ENCODE results near the gene SLAMF1. TPM values are rescaled to one million over a fixed set of nuclear protein-coding genes. Genes with fewer than 3 reads are reported as not detected.

The SLAMF1 gene
- total RNA-seq, 1 donor from 2014 or later: not detected

GRCh38 chr1:160625321-160625720 lies 21.5 kb downstream of the SLAMF1 start:
- FAIRE-seq (no peak), DNase-seq (ENCODE audit: low read depth) (no peak)
- Histone ChIP-seq H3K36me3 (ENCODE audit: control insufficient read depth, insufficient read depth, low read length) (no peaks in the 10 kb centered on the region), H3K27me3 (ENCODE audit: control insufficient read depth, insufficient read depth, low read length) (no peaks in the 10 kb centered on the region), H3K4me3 (ENCODE audit: low read depth, low read length) (no peak overlapping the region)
- no peak for TF ChIP-seq CTCF (IDR thresholded peaks at IDR 0.05; ENCODE audit: insufficient read depth, low read length, severe bottlenecking)

GRCh38 chr1:160624464-160624863 lies 22.4 kb downstream of the SLAMF1 start:
- H3K36me3 ChIP-seq (ENCODE audit: control insufficient read depth, insufficient read depth, low read length): no peaks in the 10 kb centered on the region
- no peak overlapping the region for H3K4me3 ChIP-seq (ENCODE audit: low read depth, low read length)
- DNase-seq (ENCODE audit: low read depth): no peak
- no peaks in the 10 kb centered on the region for H3K27me3 ChIP-seq (ENCODE audit: control insufficient read depth, insufficient read depth, low read length)
- TF ChIP-seq CTCF (IDR thresholded peaks at IDR 0.05; ENCODE audit: insufficient read depth, low read length, severe bottlenecking): no peak
- FAIRE-seq: no peak

- Histone ChIP-seq H3K27me3 (ENCODE audit: control insufficient read depth, insufficient read depth, low read length) (no peaks in the 10 kb centered on the region), H3K4me3 (ENCODE audit: low read depth, low read length) (no peak overlapping the region), H3K36me3 (ENCODE audit: control insufficient read depth, insufficient read depth, low read length) (no peaks in the 10 kb centered on the region)
- TF ChIP-seq CTCF (IDR thresholded peaks at IDR 0.05; ENCODE audit: insufficient read depth, low read length, severe bottlenecking): no peak
- no peak for DNase-seq (ENCODE audit: low read depth)
- no peak for FAIRE-seq
Observed at GRCh38 chr1:160623862-160624261, 23.0 kb downstream of the SLAMF1 start.

- FAIRE-seq (no peak), DNase-seq (ENCODE audit: low read depth) (no peak)
- Histone ChIP-seq H3K27me3 (ENCODE audit: control insufficient read depth, insufficient read depth, low read length) (no peaks in the 10 kb centered on the region), H3K4me3 (ENCODE audit: low read depth, low read length) (no peak overlapping the region), H3K36me3 (ENCODE audit: control insufficient read depth, insufficient read depth, low read length) (no peaks in the 10 kb centered on the region)
- no peak for TF ChIP-seq CTCF (IDR thresholded peaks at IDR 0.05; ENCODE audit: insufficient read depth, low read length, severe bottlenecking)
Observed at GRCh38 chr1:160623227-160623633, 23.6 kb downstream of the SLAMF1 start.

- Histone ChIP-seq H3K27me3 (ENCODE audit: control insufficient read depth, insufficient read depth, low read length) (no peaks in the 10 kb centered on the region), H3K4me3 (ENCODE audit: low read depth, low read length) (no peak overlapping the region), H3K36me3 (ENCODE audit: control insufficient read depth, insufficient read depth, low read length) (no peaks in the 10 kb centered on the region)
- FAIRE-seq (no peak), DNase-seq (ENCODE audit: low read depth) (no peak)
- no peak for TF ChIP-seq CTCF (IDR thresholded peaks at IDR 0.05; ENCODE audit: insufficient read depth, low read length, severe bottlenecking)
Observed at GRCh38 chr1:160622501-160623226, 24.2 kb downstream of the SLAMF1 start.
